SK-N-SH (cell line): Measurements from ENCODE around the gene FMC1. TPM values are rescaled to one million over a fixed set of nuclear protein-coding genes. Genes with fewer than 3 reads are reported as not detected.

Experiments used
- CTCF ChIA-PET: fragments of 300-600, 350-600 bp; formaldehyde crosslinking; extraction: SDS; loops from one replicate; lab custom pipeline; 2021; lab: Yijun Ruan, JAX
- POLR2A ChIA-PET: fragments of 350-600 bp; sonication (Branson Sonifier 250); formaldehyde crosslinking; extraction: SDS; loops from one replicate; lab custom pipeline; 2020; ENCODE audit warnings: antibody characterized with exemption, inconsistent platforms; lab: Yijun Ruan, JAX
- DNase-seq: peaks from one replicate; pipeline ENCODE4 v3.0.0; 2012
- H2AFZ ChIP-seq: fragments of 200-600 bp; sonication (generic); 2 replicates; pipeline ENCODE4 v1.8.1; 2016; ENCODE audit warnings: antibody characterized with exemption, mild to moderate bottlenecking, low read depth
- H3F3A ChIP-seq: fragments of 200-600 bp; sonication (generic); replicated peaks from 2 replicates; pipeline ENCODE3; 2016; ENCODE audit warnings: antibody characterized with exemption, mild to moderate bottlenecking; ENCODE audit not compliant: insufficient read depth
- H3K27ac ChIP-seq, 2 experiments: fragments of 200-500 bp in 1 of 2; fragments of 200-600 bp in 1 of 2; sonication (Bioruptor generic) in 1 of 2; sonication (generic), shearing (Covaris generic) in 1 of 2; 2 replicates each; pipeline versions ENCODE4 v1.5.1 to v1.6.1; 2014 to 2016; ENCODE audit warnings: low read depth in 2 of 2, inconsistent platforms in 1 of 2, low read length in 1 of 2, mild to moderate bottlenecking in 1 of 2, mixed read lengths in 1 of 2
- H3K27me3 ChIP-seq: fragments of 200-600 bp; sonication (generic), shearing (Covaris generic); 2 replicates; pipeline ENCODE4 v1.6.1; 2016; ENCODE audit warnings: mixed run types; ENCODE audit not compliant: insufficient read depth
- H3K36me3 ChIP-seq, 2 experiments: fragments of 200-500 bp in 1 of 2; fragments of 200-600 bp in 1 of 2; sonication (Bioruptor generic) in 1 of 2; sonication (generic) in 1 of 2; replicated peaks in 1 of 2; 2 replicates each; pipeline versions ENCODE3 to v1.5.1; 2014 to 2016; ENCODE audit warnings: low read length in 1 of 2, mild to moderate bottlenecking in 1 of 2; ENCODE audit not compliant: insufficient read depth in 2 of 2, control insufficient read depth in 1 of 2
- H3K4me1 ChIP-seq, 2 experiments: fragments of 200-500 bp in 1 of 2; fragments of 200-600 bp in 1 of 2; sonication (Bioruptor generic) in 1 of 2; sonication (generic), shearing (Covaris generic) in 1 of 2; 2 replicates each; pipeline versions ENCODE4 v1.5.1 to v1.6.1; 2014 to 2016; ENCODE audit warnings: low read depth in 1 of 2, low read length in 1 of 2, mixed run types in 1 of 2; ENCODE audit not compliant: insufficient read depth in 2 of 2, control insufficient read depth in 1 of 2
- H3K4me2 ChIP-seq: fragments of 200-600 bp; sonication (generic), shearing (Covaris generic); 2 replicates; pipeline ENCODE4 v1.6.1; 2017; ENCODE audit warnings: mixed run types
- H3K4me3 ChIP-seq, 2 experiments: fragments of 200-500 bp in 1 of 2; fragments of 200-600 bp in 1 of 2; sonication (Bioruptor generic) in 1 of 2; sonication (generic), shearing (Covaris generic) in 1 of 2; 2 replicates each; pipeline versions ENCODE4 v1.5.1 to v1.8.1; 2014 to 2016; ENCODE audit warnings: low read depth in 2 of 2, inconsistent platforms in 1 of 2, low read length in 1 of 2, mild to moderate bottlenecking in 1 of 2, mixed read lengths in 1 of 2, moderate library complexity in 1 of 2
- H3K79me2 ChIP-seq: fragments of 200-600 bp; sonication (generic); 2 replicates; pipeline ENCODE4 v1.8.1; 2017; ENCODE audit warnings: mild to moderate bottlenecking; ENCODE audit not compliant: insufficient read depth
- H3K9ac ChIP-seq: fragments of 200-600 bp; sonication (generic); 2 replicates; pipeline ENCODE4 v1.6.1; 2017; ENCODE audit warnings: mixed run types
- H3K9me2 ChIP-seq: fragments of 200-600 bp; sonication (generic); 2 replicates; pipeline ENCODE4 v1.6.1; 2017; ENCODE audit warnings: mixed run types
- H3K9me3 ChIP-seq: fragments of 200-600 bp; sonication (generic); 2 replicates; pipeline ENCODE4 v1.6.1; 2017; ENCODE audit warnings: mixed run types, mild to moderate bottlenecking, moderate library complexity
- H4K20me1 ChIP-seq: fragments of 200-600 bp; sonication (generic); 2 replicates; pipeline ENCODE4 v1.6.1; 2017; ENCODE audit warnings: mild to moderate bottlenecking, mixed run types; ENCODE audit not compliant: insufficient read depth
- CHD2 ChIP-seq: fragments of 150-350 bp; IDR thresholded peaks from 2 replicates; pipeline ENCODE4 v1.6.1; 2018; ENCODE audit warnings: low read length; ENCODE audit not compliant: partially characterized antibody
- CTCF ChIP-seq: fragments of 200-600 bp; sonication (generic); IDR thresholded peaks from 2 replicates; pipeline ENCODE4 v1.6.1; 2017; ENCODE audit warnings: antibody characterized with exemption, mild to moderate bottlenecking, moderate library complexity
- ELF1 ChIP-seq: IDR thresholded peaks from 2 replicates; pipeline ENCODE4 v1.4.0; 2012
- EZH2phosphoT487 ChIP-seq: fragments of 200-600 bp; sonication (generic); IDR thresholded peaks from 2 replicates; pipeline ENCODE4 v1.6.1; 2017; ENCODE audit warnings: low read depth, mixed run types, mild to moderate bottlenecking, antibody characterized with exemption, moderate library complexity, borderline replicate concordance
- MEF2A ChIP-seq: IDR thresholded peaks from 2 replicates; pipeline ENCODE4 v1.4.0; 2012; ENCODE audit warnings: low read depth, borderline replicate concordance
- NFIC ChIP-seq: IDR thresholded peaks from 2 replicates; pipeline ENCODE4 v1.4.0; 2012; ENCODE audit warnings: borderline replicate concordance
- NRF1 ChIP-seq: IDR thresholded peaks from 2 replicates; pipeline ENCODE4 v1.6.1; 2012; ENCODE audit warnings: low read depth, mild to moderate bottlenecking, low read length
- RCOR1 ChIP-seq: fragments of 150-350 bp; IDR thresholded peaks from 2 replicates; pipeline ENCODE4 v1.6.1; 2017; ENCODE audit warnings: antibody characterized with exemption, low read length
- RFX5 ChIP-seq: IDR thresholded peaks from 2 replicates; pipeline ENCODE4 v1.6.1; 2012; ENCODE audit warnings: mild to moderate bottlenecking, improper control_type of control experiment, low read length
- SIN3A ChIP-seq: IDR thresholded peaks from 2 replicates; pipeline ENCODE4 v1.6.1; 2012; ENCODE audit warnings: low read depth, mild to moderate bottlenecking, low read length, moderate library complexity, borderline replicate concordance
- TAF1 ChIP-seq: IDR thresholded peaks from 2 replicates; pipeline ENCODE4 v1.6.1; 2012; ENCODE audit warnings: low read depth, mild to moderate bottlenecking, low read length, moderate library complexity, borderline replicate concordance
- TEAD4 ChIP-seq: IDR thresholded peaks from 2 replicates; pipeline ENCODE4 v1.4.0; 2012; ENCODE audit warnings: mild to moderate bottlenecking, borderline replicate concordance; ENCODE audit not compliant: insufficient read depth
- USF1 ChIP-seq: IDR thresholded peaks from 2 replicates; pipeline ENCODE4 v1.4.0; 2012; ENCODE audit warnings: low read depth, borderline replicate concordance
- WGBS: methylation state at CpG from one replicate; pipeline ENCODE4 v1.1.6; 2017; ENCODE audit warnings: low lambda C conversion rate; 5-methylcytosine and 5-hydroxymethylcytosine counted together
- polyA plus RNA-seq, 3 experiments: library from polyadenylated mRNA; depleted of rRNA; stranded (reverse); fragments of >200 nt; gene quantifications; 2 replicates each; pipeline ENCODE4 v1.2.3, GENCODE V29; 2012
- TF ChIP-seq, protein P1 (sequence below): fragments of 150-350 bp; IDR thresholded peaks from 2 replicates; pipeline ENCODE4 v1.6.1; 2017; ENCODE audit warnings: antibody characterized with exemption, low read length, low read depth, borderline replicate concordance
- TF ChIP-seq, protein P2 (sequence below): IDR thresholded peaks from 2 replicates; pipeline ENCODE4 v1.4.0; 2012; ENCODE audit warnings: low read depth

FMC1 gene
- polyA plus RNA-seq, 1 of the 3 experiments (the other 2 are of a cell fraction), result 59.9 TPM

GRCh38 chr7:139351027-139351426 is 9.9 kb downstream of the FMC1 start:
- no peaks in the 10 kb centered on the region for H3K9me3 ChIP-seq
- H3K36me3 ChIP-seq, result peaks cover 13 to 25% of the 10 kb centered on the region in 2 experiments
- DNase-seq, result no peak
- H3K9me2 ChIP-seq, result no peaks in the 10 kb centered on the region
- no peak overlapping the region for H3K9ac ChIP-seq
- ChIA-PET CTCF (interaction anchor here (1.3 kb wide), 1 partner anchor 11 kb away, joined by 5 read pairs; no protein-coding TSS in a partner anchor), POLR2A (no interaction called here)
- no peak for TF ChIP-seq USF1
- TF ChIP-seq, protein P1, sequence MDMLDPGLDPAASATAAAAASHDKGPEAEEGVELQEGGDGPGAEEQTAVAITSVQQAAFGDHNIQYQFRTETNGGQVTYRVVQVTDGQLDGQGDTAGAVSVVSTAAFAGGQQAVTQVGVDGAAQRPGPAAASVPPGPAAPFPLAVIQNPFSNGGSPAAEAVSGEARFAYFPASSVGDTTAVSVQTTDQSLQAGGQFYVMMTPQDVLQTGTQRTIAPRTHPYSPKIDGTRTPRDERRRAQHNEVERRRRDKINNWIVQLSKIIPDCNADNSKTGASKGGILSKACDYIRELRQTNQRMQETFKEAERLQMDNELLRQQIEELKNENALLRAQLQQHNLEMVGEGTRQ, result no peak
- no peak for TF ChIP-seq CHD2
- TF ChIP-seq MEF2A, result no peak
- TF ChIP-seq, protein P2, sequence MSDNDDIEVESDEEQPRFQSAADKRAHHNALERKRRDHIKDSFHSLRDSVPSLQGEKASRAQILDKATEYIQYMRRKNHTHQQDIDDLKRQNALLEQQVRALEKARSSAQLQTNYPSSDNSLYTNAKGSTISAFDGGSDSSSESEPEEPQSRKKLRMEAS, result no peak
- TF ChIP-seq TEAD4, result no peak
- no peak for TF ChIP-seq NRF1
- TF ChIP-seq RFX5, result no peak
- TF ChIP-seq SIN3A, result no peak
- TF ChIP-seq TAF1, result no peak
- no peak for TF ChIP-seq ELF1
- no peak for TF ChIP-seq RCOR1
- no peak for TF ChIP-seq CTCF
- TF ChIP-seq EZH2phosphoT487, result no peak
- no peak for TF ChIP-seq NFIC
- no peaks in the 10 kb centered on the region for H3K27me3 ChIP-seq
- H3K79me2 ChIP-seq, result no peaks in the 10 kb centered on the region
- no peak overlapping the region for H3K4me3 ChIP-seq
- H3K4me1 ChIP-seq, result no peaks in the 10 kb centered on the region
- no peaks in the 10 kb centered on the region for H4K20me1 ChIP-seq
- H3K27ac ChIP-seq, result no peak overlapping the region
- no peak overlapping the region for H2AFZ ChIP-seq
- no peak overlapping the region for H3K4me2 ChIP-seq
- 76% methylated on average over 2 of the region's 2 CpGs for WGBS
- peaks cover 6% of the 10 kb centered on the region for H3F3A ChIP-seq
